NCI-H526 (cell line): Measurements from ENCODE around the gene MIEF2.
A peak's percentile ranks its signal among the peaks of the same experiment; 100 is the strongest.
"Not testable (repeated sequence)": the region's sequence is repeated elsewhere in the genome, so short reads cannot be mapped to it uniquely, and the experiment has no call there.

Experiments used
- DNase-seq, 2 experiments: peaks; one replicate each; lab custom pipeline; 2025; lab: John Stamatoyannopoulos, UW

The MIEF2 gene, protein sequence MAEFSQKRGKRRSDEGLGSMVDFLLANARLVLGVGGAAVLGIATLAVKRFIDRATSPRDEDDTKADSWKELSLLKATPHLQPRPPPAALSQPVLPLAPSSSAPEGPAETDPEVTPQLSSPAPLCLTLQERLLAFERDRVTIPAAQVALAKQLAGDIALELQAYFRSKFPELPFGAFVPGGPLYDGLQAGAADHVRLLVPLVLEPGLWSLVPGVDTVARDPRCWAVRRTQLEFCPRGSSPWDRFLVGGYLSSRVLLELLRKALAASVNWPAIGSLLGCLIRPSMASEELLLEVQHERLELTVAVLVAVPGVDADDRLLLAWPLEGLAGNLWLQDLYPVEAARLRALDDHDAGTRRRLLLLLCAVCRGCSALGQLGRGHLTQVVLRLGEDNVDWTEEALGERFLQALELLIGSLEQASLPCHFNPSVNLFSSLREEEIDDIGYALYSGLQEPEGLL

DNA sequence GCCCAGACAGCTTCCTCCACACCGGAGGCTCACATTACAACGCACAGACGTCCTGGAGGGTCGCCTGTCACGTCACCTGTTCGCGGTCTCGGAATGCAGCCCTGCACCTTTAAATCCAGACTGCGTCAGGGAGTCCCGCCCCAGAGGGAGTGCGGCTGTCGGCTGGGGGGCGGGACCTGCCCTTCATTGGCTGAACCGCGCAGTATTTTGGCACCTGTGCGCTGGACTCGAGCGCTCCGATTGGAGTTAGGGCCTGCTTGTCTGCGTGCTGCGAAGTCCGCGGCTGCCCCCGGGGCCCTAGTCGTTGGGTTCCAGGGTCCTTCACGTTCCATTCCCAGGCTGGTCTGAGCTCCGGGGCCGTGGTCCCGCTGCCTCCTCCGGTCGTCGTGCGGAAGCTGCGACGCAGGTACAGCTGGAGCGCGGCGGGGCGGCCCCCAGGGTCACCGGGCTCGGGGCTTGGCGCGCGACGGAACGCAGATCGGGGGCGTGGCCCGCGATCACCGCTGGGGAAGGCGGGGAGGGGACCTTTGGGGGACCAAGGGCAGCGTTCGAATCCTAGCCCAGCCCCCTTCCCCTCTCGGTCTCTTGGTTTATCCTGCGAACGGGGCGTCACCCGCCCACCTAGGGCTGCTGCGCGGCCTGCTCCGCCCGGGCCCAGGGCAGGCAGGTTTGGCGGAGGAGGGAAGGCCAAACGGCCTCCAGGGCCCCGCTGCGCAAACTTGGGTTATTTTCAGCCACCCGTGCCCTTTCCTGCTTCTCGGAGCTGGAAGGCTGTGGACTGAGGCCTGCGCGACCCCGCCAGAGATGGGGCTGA lies at the start of gene MIEF2:
MIEF2 (plus strand) TSS at position 331 of the 814 bp plus-strand sequence. CDS start 2,059 bp downstream, outside the sequence.
- DNase-seq, result peak; percentile 80 to 95

- no peak for DNase-seq
Measured at GRCh38 chr17:18213666-18214270, 46.7 kb upstream of the MIEF2 start.

- DNase-seq, result not testable (repeated sequence)
Measured at GRCh38 chr17:18216906-18217305, 43.6 kb upstream of the MIEF2 start.

DNA sequence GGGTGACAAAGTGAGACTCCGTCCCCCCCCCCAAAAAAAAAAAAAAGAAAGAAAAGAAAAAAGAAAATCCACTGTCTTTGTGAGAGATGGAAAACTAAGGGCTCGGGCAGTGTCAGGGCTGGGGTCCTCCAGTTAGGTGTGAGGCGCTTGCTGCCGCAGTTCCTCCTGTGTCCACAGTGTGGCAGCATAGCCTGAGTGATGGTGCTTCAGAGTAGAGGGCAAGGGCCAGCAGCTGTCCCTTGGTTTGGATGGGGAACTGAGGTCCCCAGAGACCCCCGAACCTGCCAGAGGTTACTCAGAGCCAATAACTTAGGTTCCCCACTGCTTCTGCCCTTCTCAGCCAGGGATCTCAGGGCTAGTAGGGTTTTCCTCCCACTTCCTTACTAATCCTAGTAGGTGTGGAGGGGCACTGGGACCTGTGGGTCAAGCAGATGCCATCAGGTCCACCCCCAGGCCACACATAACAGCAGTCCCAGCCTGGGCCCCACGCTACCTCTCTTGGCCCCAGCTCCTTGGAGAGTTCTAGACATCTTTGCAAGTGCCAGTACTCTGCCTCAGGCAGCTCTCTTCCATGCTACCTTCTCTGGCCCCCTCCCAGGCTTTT lies 42.9 kb upstream of the MIEF2 start:
- DNase-seq, result peak in 1 of 2 experiments; percentile 60

- peak in 1 of 2 experiments; percentile 12 for DNase-seq
Measured at GRCh38 chr17:18218756-18219415, 41.6 kb upstream of the MIEF2 start.

GRCh38 chr17:18224053-18224386 lies 36.4 kb upstream of the MIEF2 start:
- DNase-seq, result no peak

DNA sequence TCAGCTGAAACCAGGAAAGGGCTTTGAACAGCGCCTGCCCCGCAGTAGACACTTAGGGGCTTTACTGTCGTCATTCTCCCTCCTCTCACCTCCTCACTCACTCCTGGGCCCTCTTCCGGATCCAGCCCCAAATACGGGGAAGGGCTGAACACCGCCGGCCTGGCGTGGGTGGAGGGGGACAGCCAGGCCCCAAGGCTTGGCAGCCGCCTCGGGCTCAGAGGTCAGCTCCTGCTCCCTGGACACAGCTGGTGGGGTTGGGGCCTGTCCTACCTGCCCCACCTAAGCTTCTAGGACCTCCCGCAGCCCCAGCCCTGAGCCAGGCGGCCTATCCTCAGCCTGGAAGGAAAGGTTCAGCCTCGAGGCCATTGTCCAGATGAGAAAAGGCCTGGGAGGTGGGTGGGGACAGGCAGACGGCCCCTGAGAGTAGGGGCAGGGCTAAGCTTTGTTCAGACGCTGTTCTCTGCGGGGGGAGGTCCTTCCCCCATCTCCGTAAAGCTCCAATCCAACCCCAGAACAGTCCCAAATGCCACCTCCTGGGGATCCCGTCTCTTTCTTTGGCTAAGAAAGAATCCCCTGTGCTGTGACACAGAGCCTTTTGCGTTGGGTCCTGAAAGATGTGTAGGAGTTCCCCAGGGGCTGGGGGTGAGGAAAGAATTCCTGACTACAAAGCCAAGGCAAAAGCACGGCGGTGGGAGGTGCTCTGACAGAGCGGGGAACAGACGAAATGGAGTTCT lies 35.9 kb upstream of the MIEF2 start:
- DNase-seq, result no peak

GRCh38 chr17:18225121-18225641 lies 35.3 kb upstream of the MIEF2 start, which contains the start of gene LLGL1:
Gene LLGL1 (plus strand): TSS chr17:18225635. CDS start chr17:18225683, 48 bp downstream.
- peak; percentile 70 to 95 for DNase-seq

GRCh38 chr17:18225642-18226283 lies 34.7 kb upstream of the MIEF2 start:
- peak in 1 of 2 experiments; percentile 41 for DNase-seq

DNA sequence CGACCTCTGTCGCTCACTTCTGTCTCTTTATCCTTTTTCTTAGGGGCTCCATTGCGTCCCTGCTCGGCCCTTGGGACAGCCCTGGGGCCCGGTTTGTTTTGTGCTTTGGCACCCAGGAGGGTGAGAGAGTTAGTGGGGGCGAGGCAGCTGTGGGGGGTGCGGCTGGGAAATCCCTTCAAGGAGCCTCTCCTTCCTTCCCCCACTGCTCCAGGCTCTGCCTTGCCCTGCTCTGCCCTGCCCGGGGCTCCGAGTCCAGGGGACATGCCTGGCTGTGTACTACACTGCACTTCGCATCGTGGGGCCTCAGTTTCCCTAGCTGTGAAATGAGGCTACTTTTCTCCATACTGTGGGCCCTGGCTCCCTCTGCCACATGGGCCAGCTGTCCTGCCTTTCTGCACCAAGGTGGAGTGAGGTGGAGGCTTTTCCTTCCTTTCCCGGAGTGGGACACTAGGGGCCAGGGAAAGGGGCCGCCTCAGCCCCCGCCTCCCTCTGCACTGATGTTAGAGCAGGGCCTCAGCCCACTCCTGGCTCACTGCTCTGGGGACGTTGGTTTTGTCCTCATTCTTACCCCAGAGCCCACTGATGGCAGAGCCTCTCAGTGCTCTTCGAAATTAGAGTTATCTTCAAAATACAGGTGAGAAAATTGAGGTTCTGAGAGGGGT lies 34.0 kb upstream of the MIEF2 start:
- DNase-seq, result no peak

- DNase-seq, result no peak
Measured at GRCh38 chr17:18227635-18228034, 32.8 kb upstream of the MIEF2 start.

DNA sequence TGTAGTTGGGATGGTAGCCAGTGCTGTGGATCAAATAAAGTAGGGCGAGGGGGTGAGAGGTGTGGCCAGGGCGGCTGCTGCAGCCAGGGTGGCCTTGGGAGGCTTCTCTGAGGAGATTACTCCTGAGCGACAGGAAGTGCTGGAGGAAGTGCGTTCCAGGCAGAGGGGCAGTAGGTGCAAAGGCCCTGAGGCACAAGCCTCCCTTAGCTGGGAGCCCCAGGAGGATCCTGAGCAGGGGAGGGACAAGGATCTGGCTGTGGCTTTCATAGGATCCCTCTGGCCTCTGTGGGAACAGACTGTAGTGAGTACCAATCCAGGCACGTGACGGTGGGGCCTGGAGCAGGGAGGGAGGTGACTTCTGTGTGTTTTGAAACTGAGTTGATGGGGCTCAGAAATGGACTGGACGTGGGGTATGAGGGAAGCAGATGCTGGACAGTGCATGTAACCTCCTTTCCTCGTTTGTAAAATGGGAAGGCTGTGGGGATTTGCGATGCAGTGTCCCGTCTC lies 32.2 kb upstream of the MIEF2 start:
- no peak for DNase-seq

DNA sequence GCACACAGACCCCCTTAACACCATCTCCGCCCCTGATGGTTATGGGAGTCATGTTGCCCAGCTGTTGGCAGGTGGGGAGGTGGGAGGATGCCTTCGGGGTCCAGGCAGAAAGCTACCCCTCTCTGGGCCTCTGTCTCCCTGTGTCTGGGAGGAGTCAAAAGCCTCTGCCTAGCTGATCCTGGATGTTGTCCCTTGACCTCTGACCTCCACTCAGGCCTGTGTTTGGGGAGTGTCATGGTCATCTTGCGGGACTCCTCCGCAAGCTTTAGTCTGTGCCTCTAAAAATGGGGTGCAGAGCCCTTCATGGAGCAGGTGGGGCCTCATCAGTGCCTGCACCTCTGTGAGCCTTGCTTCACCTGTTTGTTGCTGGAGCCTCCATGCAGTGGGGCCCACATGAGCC lies 31.2 kb upstream of the MIEF2 start:
- DNase-seq, result no peak

GRCh38 chr17:18229771-18230170 lies 30.7 kb upstream of the MIEF2 start:
- DNase-seq, result no peak

DNA sequence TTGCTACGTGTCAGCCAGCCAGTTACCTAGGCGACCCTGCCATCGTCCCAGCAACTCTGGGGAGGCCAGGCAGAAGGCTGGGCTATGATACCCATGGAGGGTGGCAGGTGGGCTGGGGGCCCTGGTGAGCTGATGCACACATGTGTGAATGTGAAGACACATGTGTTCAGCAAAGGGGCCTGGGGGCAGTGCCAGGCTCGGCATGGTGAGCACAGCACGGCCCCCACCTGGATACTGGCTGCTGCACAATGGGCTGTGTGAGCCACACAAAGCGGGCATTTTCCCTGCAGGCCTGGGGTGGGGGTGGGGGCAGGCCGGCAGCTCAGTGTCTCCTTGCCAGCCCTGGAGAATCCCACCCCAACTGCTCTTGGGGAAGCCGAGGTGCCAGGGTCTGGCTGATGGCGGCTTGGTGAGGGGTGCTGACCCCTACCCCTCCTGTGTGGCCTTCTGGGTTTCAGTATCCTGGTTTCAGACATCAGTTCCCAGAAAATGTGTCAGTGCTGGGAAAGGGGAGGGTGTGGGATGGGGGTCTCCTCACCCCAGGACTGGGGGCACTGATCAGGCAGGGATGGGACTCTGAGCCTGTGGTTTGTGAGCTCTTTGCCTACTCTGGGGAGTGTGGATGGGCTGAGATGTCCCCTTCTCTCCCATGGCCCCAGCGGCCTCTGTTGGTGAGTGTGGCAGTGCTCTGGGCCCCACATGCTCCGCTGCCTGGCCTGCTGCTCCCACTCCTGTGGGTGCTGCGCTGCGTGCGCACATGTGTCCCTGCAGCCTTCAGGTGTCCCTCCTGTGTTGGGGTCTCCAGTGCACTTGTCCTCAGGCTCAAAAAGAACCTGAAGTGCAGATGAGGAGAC lies 29.9 kb upstream of the MIEF2 start:
- no peak for DNase-seq

- DNase-seq, result no peak
Measured at GRCh38 chr17:18231164-18231563, 29.3 kb upstream of the MIEF2 start.

- no peak for DNase-seq
Measured at GRCh38 chr17:18233803-18234518, 26.5 kb upstream of the MIEF2 start.
